Adrenal gland (tissue), 5 donors: ENCODE results near the gene GDF2.

Experiments used
- POLR2A ChIP-seq, 2 donors: fragments of 450-650 bp; IDR thresholded peaks; one replicate each; pipeline ENCODE4 v1.6.1; 2017; ENCODE audit warnings: antibody characterized with exemption in 2 of 2, mild to moderate bottlenecking in 2 of 2, moderate library complexity in 1 of 2
- TF ChIP-seq, protein P1 (sequence below), 6 experiments: fragments of 450-650 bp in 4 of 6; fragments of 200-600 bp in 2 of 6; sonication (generic) in 1 of 6; IDR thresholded peaks; 1 replicate in 5 of 6; 2 replicates in 1 of 6; pipeline versions ENCODE4 v1.5.1 to v1.8.0; 2016 to 2021; ENCODE audit warnings: antibody characterized with exemption in 6 of 6, mild to moderate bottlenecking in 2 of 6, moderate library complexity in 1 of 6
- donor health status: DM: no; HTN: no; CAD: no.

- no peak for TF ChIP-seq POLR2A (IDR thresholded peaks at IDR 0.05)
- TF ChIP-seq, protein P1, sequence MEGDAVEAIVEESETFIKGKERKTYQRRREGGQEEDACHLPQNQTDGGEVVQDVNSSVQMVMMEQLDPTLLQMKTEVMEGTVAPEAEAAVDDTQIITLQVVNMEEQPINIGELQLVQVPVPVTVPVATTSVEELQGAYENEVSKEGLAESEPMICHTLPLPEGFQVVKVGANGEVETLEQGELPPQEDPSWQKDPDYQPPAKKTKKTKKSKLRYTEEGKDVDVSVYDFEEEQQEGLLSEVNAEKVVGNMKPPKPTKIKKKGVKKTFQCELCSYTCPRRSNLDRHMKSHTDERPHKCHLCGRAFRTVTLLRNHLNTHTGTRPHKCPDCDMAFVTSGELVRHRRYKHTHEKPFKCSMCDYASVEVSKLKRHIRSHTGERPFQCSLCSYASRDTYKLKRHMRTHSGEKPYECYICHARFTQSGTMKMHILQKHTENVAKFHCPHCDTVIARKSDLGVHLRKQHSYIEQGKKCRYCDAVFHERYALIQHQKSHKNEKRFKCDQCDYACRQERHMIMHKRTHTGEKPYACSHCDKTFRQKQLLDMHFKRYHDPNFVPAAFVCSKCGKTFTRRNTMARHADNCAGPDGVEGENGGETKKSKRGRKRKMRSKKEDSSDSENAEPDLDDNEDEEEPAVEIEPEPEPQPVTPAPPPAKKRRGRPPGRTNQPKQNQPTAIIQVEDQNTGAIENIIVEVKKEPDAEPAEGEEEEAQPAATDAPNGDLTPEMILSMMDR (IDR thresholded peaks at IDR 0.05) = no peak
These were observed 36.8 kb downstream of the GDF2 start for GRCh38 chr10:47359101-47359500.
